Natural killer cell (primary cell): ENCODE measurements around the gene TEX261. TPM values are rescaled to one million over a fixed set of nuclear protein-coding genes. Genes with fewer than 3 reads are reported as not detected.

Source experiments
- ATAC-seq, 3 donors: fragments of 150-1000 bp in 2 of 3; fragments of 200-7000 bp in 1 of 3; cut with Tn5 transposase; 1 replicate in 1 of 3; 2 replicates in 2 of 3; pipeline ENCODE4 v1.10.0; 2021; ENCODE audit warnings: mild to moderate bottlenecking in 2 of 3, moderate library complexity in 2 of 3
- DNase-seq, 2 donors: peaks; one replicate each; pipeline versions ENCODE4 v3.0.0 to v3.0.0-alpha.2; 2013 to 2021; ENCODE audit warnings: mixed read lengths in 1 of 2
- H3K27ac ChIP-seq: one replicate; pipeline ENCODE4 v1.5.1; 2013; ENCODE audit warnings: mild to moderate bottlenecking, low read length
- H3K27me3 ChIP-seq: one replicate; pipeline ENCODE4 v1.6.1; 2013; ENCODE audit warnings: low read length; ENCODE audit not compliant: control insufficient read depth, insufficient read depth
- H3K36me3 ChIP-seq: one replicate; pipeline ENCODE4 v1.6.1; 2013; ENCODE audit warnings: low read length; ENCODE audit not compliant: control insufficient read depth, insufficient read depth
- H3K4me1 ChIP-seq: one replicate; pipeline ENCODE4 v1.6.1; 2013; ENCODE audit warnings: low read length; ENCODE audit not compliant: control insufficient read depth, insufficient read depth
- H3K4me3 ChIP-seq: one replicate; pipeline ENCODE4 v1.5.1; 2013; ENCODE audit warnings: low read length
- H3K9me3 ChIP-seq: one replicate; pipeline ENCODE4 v1.6.1; 2013; ENCODE audit warnings: low read length; ENCODE audit not compliant: control insufficient read depth, insufficient read depth
- H3K27ac Mint-ChIP-seq, 2 donors: one replicate each; pipeline ENCODE4 v1.8.0; 2022; ENCODE audit warnings: mild to moderate bottlenecking in 2 of 2, mixed read lengths in 2 of 2, moderate library complexity in 1 of 2
- H3K27me3 Mint-ChIP-seq, 2 donors: one replicate each; pipeline ENCODE4 v1.8.0; 2022; ENCODE audit warnings: low read depth in 2 of 2, mixed read lengths in 2 of 2
- H3K36me3 Mint-ChIP-seq: one replicate; pipeline ENCODE4 v1.8.0; 2022; ENCODE audit warnings: mixed read lengths
- H3K4me1 Mint-ChIP-seq, 2 donors: one replicate each; pipeline ENCODE4 v1.8.0; 2022; ENCODE audit warnings: mixed read lengths in 2 of 2
- H3K4me3 Mint-ChIP-seq: one replicate; pipeline ENCODE4 v1.8.0; 2022; ENCODE audit warnings: mild to moderate bottlenecking, moderate library complexity, mixed read lengths
- H3K9me3 Mint-ChIP-seq, 2 donors: one replicate each; pipeline ENCODE4 v1.8.0; 2022; ENCODE audit warnings: mixed read lengths in 2 of 2
- CTCF ChIP-seq: fragments of 200-600 bp; IDR thresholded peaks from one replicate; pipeline ENCODE4 v1.8.0; 2022; ENCODE audit warnings: antibody characterized with exemption
- WGBS: methylation state at CpG from one replicate; pipeline ENCODE4 v1.1.7; 2013; ENCODE audit warnings: missing lambda C conversion rate; ENCODE audit not compliant: insufficient coverage; 5-methylcytosine and 5-hydroxymethylcytosine counted together
- intact Hi-C: fragments of 100-400 bp; cut with micrococcal nuclease; formaldehyde crosslinking; loops from one replicate; pipeline ENCODE4 v1.14.2; 2022
- total RNA-seq, 4 donors: library from RNA; stranded (reverse); fragments of 120-200 nt in 1 of 4; gene quantifications; one replicate each; pipeline versions ENCODE4 v1.2.3 to v1.2.4, GENCODE V29; 2013 to 2022

TEX261 gene
- total RNA-seq, 3 donors from 2014 or later (not counting 1 experiment from before 2014, with no cell fraction given) = 30.3 to 44.2 (median 43.2) TPM

DNA sequence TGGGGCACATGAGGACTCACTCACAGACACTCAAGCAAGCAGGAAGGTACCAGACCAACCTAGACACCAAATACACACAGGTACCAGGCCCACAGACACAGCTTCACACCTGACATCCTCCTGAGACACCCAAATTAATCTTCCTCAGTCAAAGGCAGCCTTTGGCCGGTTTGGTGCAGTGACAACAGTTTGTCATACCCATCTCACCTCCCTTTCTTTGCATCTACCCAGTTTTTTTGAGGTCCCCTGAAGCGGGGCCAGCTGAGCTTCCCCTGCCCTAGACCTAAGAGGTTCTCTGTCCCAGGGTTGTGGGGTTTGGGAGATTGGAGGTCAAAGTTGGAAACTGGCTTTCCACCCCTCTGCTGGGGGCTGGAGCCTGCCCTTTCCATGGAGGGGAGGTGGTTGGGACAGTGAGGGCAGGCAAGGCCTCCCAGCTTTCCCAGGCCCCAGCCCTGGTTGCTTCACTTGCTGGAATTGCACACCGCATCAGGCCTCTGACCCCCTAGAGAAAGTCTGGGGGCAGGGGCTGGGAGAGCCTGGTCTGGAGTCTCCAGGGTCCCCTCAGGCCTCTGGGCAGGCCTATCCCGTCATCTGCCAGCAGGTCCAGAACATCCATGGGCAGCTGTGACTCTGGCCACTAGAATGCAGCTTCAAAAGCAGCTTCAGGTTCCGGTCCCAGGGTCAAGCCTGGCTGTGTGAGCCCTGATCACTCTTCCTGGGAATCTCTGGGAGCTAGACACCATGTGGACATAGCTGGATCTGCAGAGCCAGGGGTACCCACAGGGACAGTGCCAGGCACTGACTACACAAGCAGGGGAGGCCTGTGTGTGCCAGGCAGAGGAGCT is 12.5 kb upstream of the TEX261 start:
- H3K4me1 Mint-ChIP-seq = peaks cover 0 to 4% of the 10 kb centered on the region in 2 donors
- intact Hi-C loops = no loop called here
- no peaks in the 10 kb centered on the region for H3K36me3 ChIP-seq
- H3K9me3 ChIP-seq = no peaks in the 10 kb centered on the region
- H3K4me3 Mint-ChIP-seq = no peak overlapping the region
- no peak for TF ChIP-seq CTCF
- 81% methylated on average over 5 of the region's 5 CpGs for WGBS
- H3K4me1 ChIP-seq = no peaks in the 10 kb centered on the region
- no peaks in the 10 kb centered on the region for H3K36me3 Mint-ChIP-seq
- peaks cover 19 to 20% of the 10 kb centered on the region in 2 donors for H3K27me3 Mint-ChIP-seq
- no peak overlapping the region for H3K27ac Mint-ChIP-seq
- ATAC-seq (no peak), DNase-seq (no peak)
- H3K4me3 ChIP-seq = no peak overlapping the region
- no peaks in the 10 kb centered on the region for H3K27me3 ChIP-seq
- H3K27ac ChIP-seq = no peak overlapping the region
- H3K9me3 Mint-ChIP-seq = no peaks in the 10 kb centered on the region

GRCh38 chr2:71006323-71006722 is 11.7 kb upstream of the TEX261 start:
- no peak for TF ChIP-seq CTCF
- Histone ChIP-seq H3K9me3 (no peaks in the 10 kb centered on the region), H3K27me3 (no peaks in the 10 kb centered on the region), H3K36me3 (no peaks in the 10 kb centered on the region), H3K4me1 (peaks cover 2% of the 10 kb centered on the region), H3K4me3 (no peak overlapping the region), H3K27ac (no peak overlapping the region)
- intact Hi-C loops = no loop called here
- DNase-seq = no peak
- H3K4me3 Mint-ChIP-seq = no peak overlapping the region
- peaks cover 0 to 1% of the 10 kb centered on the region in 2 donors for H3K4me1 Mint-ChIP-seq
- H3K27me3 Mint-ChIP-seq = peaks cover 12 to 15% of the 10 kb centered on the region in 2 donors
- ATAC-seq = no peak
- H3K36me3 Mint-ChIP-seq = no peaks in the 10 kb centered on the region
- no peak overlapping the region for H3K27ac Mint-ChIP-seq
- 89% methylated on average over 1 of the region's 2 CpGs for WGBS
- H3K9me3 Mint-ChIP-seq = no peaks in the 10 kb centered on the region

DNA sequence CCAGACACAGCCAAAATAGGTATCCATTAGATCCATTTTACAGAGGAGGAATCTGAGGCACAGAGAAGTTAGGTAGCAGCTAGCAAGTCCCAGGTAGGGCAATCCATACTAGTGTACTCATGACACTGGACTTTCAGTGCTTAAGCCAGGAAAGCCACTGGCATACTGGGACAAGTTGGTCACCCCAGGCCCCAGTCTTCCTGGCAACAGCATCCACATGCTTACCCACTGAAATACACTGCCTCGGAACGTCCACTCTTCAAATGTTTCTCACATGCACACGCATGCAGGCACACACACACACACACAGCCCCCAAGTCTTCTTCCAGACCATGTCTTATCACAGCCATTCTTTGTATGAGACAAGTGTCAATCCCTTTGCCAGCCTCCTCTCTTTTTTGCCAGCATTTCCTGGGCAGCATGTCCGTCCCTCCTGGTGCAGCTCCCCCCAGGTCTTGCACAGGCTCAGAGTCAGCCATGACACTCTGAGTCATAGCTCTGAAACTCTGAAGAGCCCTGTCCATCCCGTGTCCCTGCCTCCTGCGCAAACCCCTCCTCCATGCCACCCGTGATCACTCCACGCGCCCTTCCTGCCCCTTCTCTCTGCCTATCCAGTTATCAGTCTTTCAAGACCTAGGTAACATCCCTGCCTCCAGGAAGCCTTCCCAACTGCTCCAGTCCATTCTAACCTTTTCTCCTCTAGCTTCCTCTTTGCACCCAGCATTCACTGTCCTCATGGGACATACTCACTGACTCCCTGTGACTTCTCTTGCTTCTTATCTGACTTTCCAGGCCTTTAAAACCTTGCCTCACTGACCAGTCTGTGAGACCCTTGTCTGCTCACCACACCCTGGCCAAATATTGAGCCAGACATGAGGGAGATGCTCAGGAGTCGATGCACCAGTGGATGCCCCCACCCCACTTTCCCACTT is 10.9 kb upstream of the TEX261 start:
- no peak overlapping the region for H3K4me3 ChIP-seq
- ATAC-seq (no peak), DNase-seq (no peak)
- H3K27ac ChIP-seq = no peak overlapping the region
- 85% methylated on average over 9 of the region's 10 CpGs for WGBS
- no peaks in the 10 kb centered on the region for H3K36me3 ChIP-seq
- H3K36me3 Mint-ChIP-seq = no peaks in the 10 kb centered on the region
- H3K4me1 ChIP-seq = peaks cover 10% of the 10 kb centered on the region
- H3K9me3 Mint-ChIP-seq = no peaks in the 10 kb centered on the region
- no peak overlapping the region for H3K4me3 Mint-ChIP-seq
- no peak for TF ChIP-seq CTCF
- no peak overlapping the region for H3K27ac Mint-ChIP-seq
- H3K27me3 Mint-ChIP-seq = peaks cover 11 to 15% of the 10 kb centered on the region in 2 donors
- peaks cover 6 to 8% of the 10 kb centered on the region in 2 donors for H3K4me1 Mint-ChIP-seq
- no peaks in the 10 kb centered on the region for H3K9me3 ChIP-seq
- no peaks in the 10 kb centered on the region for H3K27me3 ChIP-seq
- intact Hi-C loops = no loop called here
